K562 (cell line): ENCODE data around the gene TRAPPC8. TPM values are rescaled to one million over a fixed set of nuclear protein-coding genes. Genes with fewer than 3 reads are reported as not detected.
"Not testable (repeated sequence)": the region's sequence is repeated elsewhere in the genome, so short reads cannot be mapped to it uniquely, and the experiment has no call there.

Experiments
- ATAC-seq: fragments of 200-7000 bp; cut with Tn5 transposase; 3 replicates; pipeline ENCODE4 v1.9.1; 2020; ENCODE audit warnings: moderate library complexity
- BruUV-seq: library from RNA; stranded (reverse); fragments of 400-500 nt; replicated peaks from 2 replicates; lab custom pipeline; 2021; lab: Mats Ljungman, UMichigan
- CTCF ChIA-PET: fragments of 300-600 bp; formaldehyde crosslinking; extraction: SDS; loops from one replicate; lab custom pipeline; 2021; ENCODE audit warnings: low intra/inter-chr PET ratio; lab: Yijun Ruan, JAX
- POLR2A ChIA-PET: fragments of 300-600, 350-650 bp; sonication (Branson Sonifier 250); formaldehyde crosslinking; extraction: SDS; loops from one replicate; lab custom pipeline; 2021; ENCODE audit warnings: antibody characterized with exemption, inconsistent platforms; lab: Yijun Ruan, JAX
- DNase-seq, 4 experiments: peaks; one replicate each; pipeline versions ENCODE4 v3.0.0 to v3.0.0-alpha.2; 2011 to 2018; ENCODE audit warnings: low spot score in 3 of 4, mixed read lengths in 3 of 4; ENCODE audit errors: extremely low read depth in 1 of 4
- FAIRE-seq: peaks from 2 replicates; lab custom pipeline; 2011; peaks lifted over from hg19 to GRCh38; lab: Jason Lieb, UNC
- H2AFZ ChIP-seq: 2 replicates; pipeline ENCODE4 v1.6.0; 2011; ENCODE audit warnings: low read depth, low read length, control low read depth, inconsistent platforms
- H3K27ac ChIP-seq: fragments of 200-600 bp; 3 replicates; pipeline ENCODE4 v1.8.0; 2011; ENCODE audit warnings: low read depth, mild to moderate bottlenecking, control low read depth, inconsistent platforms, low read length, moderate library complexity, mixed read lengths; ENCODE audit errors: extremely low read depth
- H3K27me3 ChIP-seq, 2 experiments: fragments of 300-600 bp in 1 of 2; 2 replicates in 1 of 2; 3 replicates in 1 of 2; pipeline versions ENCODE4 v1.6.0 to v1.8.0; 2011; ENCODE audit warnings: inconsistent platforms in 2 of 2, low read length in 2 of 2, mild to moderate bottlenecking in 1 of 2, mixed read lengths in 1 of 2, moderate library complexity in 1 of 2; ENCODE audit not compliant: control insufficient read depth in 2 of 2, insufficient read depth in 2 of 2
- H3K36me3 ChIP-seq: fragments of 300-600 bp; 3 replicates; pipeline ENCODE4 v1.8.0; 2011; ENCODE audit warnings: mild to moderate bottlenecking, low read length, inconsistent platforms; ENCODE audit not compliant: control insufficient read depth, insufficient read depth
- H3K4me1 ChIP-seq, 2 experiments: fragments of 200-600 bp in 1 of 2; replicated peaks in 1 of 2; 2 replicates in 1 of 2; 3 replicates in 1 of 2; pipeline versions ENCODE4 v1.5.1 to v1.8.0; 2011; ENCODE audit warnings: inconsistent platforms in 2 of 2, low read length in 2 of 2, mild to moderate bottlenecking in 1 of 2, mixed read lengths in 1 of 2, moderate library complexity in 1 of 2; ENCODE audit not compliant: control insufficient read depth in 2 of 2, insufficient read depth in 2 of 2
- H3K4me2 ChIP-seq: 2 replicates; pipeline ENCODE4 v1.6.1; 2011; ENCODE audit warnings: low read length, control low read depth, inconsistent platforms, mixed read lengths; ENCODE audit not compliant: insufficient read depth
- H3K4me3 ChIP-seq: fragments of 200-600 bp; sonication (generic), shearing (Covaris generic); 2 replicates; pipeline ENCODE4 v1.5.1; 2016; ENCODE audit warnings: control low read depth, inconsistent platforms
- H3K79me2 ChIP-seq: fragments of 200-600 bp; 3 replicates; pipeline ENCODE4 v1.8.0; 2011; ENCODE audit warnings: low read length, inconsistent platforms; ENCODE audit not compliant: control insufficient read depth, insufficient read depth
- H3K9ac ChIP-seq, 2 experiments: 2 replicates each; pipeline versions ENCODE4 v1.6.0 to v1.6.1; 2011; ENCODE audit warnings: low read depth in 2 of 2, low read length in 2 of 2, control low read depth in 1 of 2, inconsistent platforms in 1 of 2, mild to moderate bottlenecking in 1 of 2, mixed read lengths in 1 of 2; ENCODE audit not compliant: insufficient read depth in 1 of 2
- H3K9me1 ChIP-seq: one replicate; pipeline ENCODE4 v1.6.0; 2011; ENCODE audit warnings: inconsistent platforms, mild to moderate bottlenecking, low read length, moderate library complexity; ENCODE audit not compliant: control insufficient read depth, insufficient read depth
- H3K9me3 ChIP-seq: replicated peaks from 2 replicates; pipeline ENCODE4 v1.5.1; 2011; ENCODE audit warnings: low read depth, low read length, inconsistent platforms; ENCODE audit not compliant: control insufficient read depth, insufficient read depth
- H4K20me1 ChIP-seq: replicated peaks from 2 replicates; pipeline ENCODE4 v1.6.1; 2011; ENCODE audit warnings: low read length, inconsistent platforms, mixed read lengths; ENCODE audit not compliant: control insufficient read depth, insufficient read depth
- ARID1B ChIP-seq: fragments of 450-650 bp; IDR thresholded peaks from 2 replicates; pipeline ENCODE4 v1.6.1; 2016; ENCODE audit warnings: antibody characterized with exemption, mild to moderate bottlenecking, inconsistent platforms
- C11orf30 ChIP-seq: fragments of 450-650 bp; IDR thresholded peaks from 2 replicates; pipeline ENCODE4 v1.6.1; 2016; ENCODE audit warnings: low read depth, mild to moderate bottlenecking
- JUND ChIP-seq, 2 experiments: IDR thresholded peaks; 2 replicates in 1 of 2; 3 replicates in 1 of 2; pipeline ENCODE4 v1.6.1; 2011; ENCODE audit warnings: borderline replicate concordance in 2 of 2, low read depth in 2 of 2, low read length in 2 of 2, improper control_type of control experiment in 1 of 2, missing biosample characterization in 1 of 2, missing genetic modification characterization in 1 of 2, missing genetic modification reagents in 1 of 2
- MAFF ChIP-seq: IDR thresholded peaks from 2 replicates; pipeline ENCODE4 v1.6.1; 2012; ENCODE audit warnings: low read length, improper control_type of control experiment
- MAFG ChIP-seq: fragments of 450-650 bp; conservative IDR thresholded peaks from 2 replicates; pipeline ENCODE4 v1.6.1; 2016; ENCODE audit warnings: missing genetic modification characterization, missing compliant biosample characterization
- NFE2 ChIP-seq: IDR thresholded peaks from 2 replicates; pipeline ENCODE4 v1.6.1; 2014; ENCODE audit warnings: antibody characterized with exemption, low read depth
- NFE2L1 ChIP-seq: fragments of 450-650 bp; IDR thresholded peaks from 2 replicates; pipeline ENCODE4 v1.6.1; 2016; ENCODE audit warnings: missing genetic modification characterization, low read depth, mild to moderate bottlenecking, missing compliant biosample characterization, moderate library complexity, borderline replicate concordance
- ZNF316 ChIP-seq: fragments of 450-650 bp; IDR thresholded peaks from 2 replicates; pipeline ENCODE4 v1.6.1; 2016
- ZNF79 ChIP-seq: fragments of 250-450 bp; sonication (Bioruptor Pico); IDR thresholded peaks from 2 replicates; pipeline ENCODE4 v1.4.0; 2020; ENCODE audit warnings: low read depth, mild to moderate bottlenecking, moderate library complexity
- WGBS: fragments of 100-300 bp; shearing (Covaris generic); methylation state at CpG from one replicate; pipeline ENCODE4 v1.1.6; 2016; ENCODE audit warnings: low coverage, mixed read lengths; ENCODE audit not compliant: insufficient coverage; ENCODE audit errors: missing lambda C conversion rate; 5-methylcytosine and 5-hydroxymethylcytosine counted together
- in situ Hi-C: fragments of 300-500 bp; cut with MboI; formaldehyde crosslinking; loops from 4 replicates; pipeline ENCODE4 v1.15.0; 2018; ENCODE audit warnings: inconsistent platforms, mixed read lengths
- intact Hi-C: fragments of 100-400 bp; cut with micrococcal nuclease; formaldehyde crosslinking; loops from 2 replicates; pipeline ENCODE4 v1.14.2; 2022
- polyA plus RNA-seq, 8 experiments: library from polyadenylated mRNA; depleted of rRNA in 4 of 8; stranded (reverse) in 5 of 8; unstranded in 3 of 8; fragments of >200 nt; fragmentation: Nextera tagmentation in 2 of 8; fragmentation: Illumina TruSeq in 1 of 8; extraction: Ambion mirVana in 2 of 8; extraction: Trizol in 1 of 8; gene quantifications; 2 replicates each; pipeline versions ENCODE4 v1.2.1 to v1.2.3, GENCODE V29; 2011 to 2014; ENCODE audit warnings: inconsistent platforms in 1 of 8, missing spikeins in 1 of 8
- total RNA-seq, 7 experiments: library from RNA; depleted of rRNA in 6 of 7; stranded (reverse); fragments of >200 nt in 6 of 7; fragmentation: Illumina TruSeq in 2 of 7; extraction: Trizol in 2 of 7; gene quantifications; 2 replicates each; pipeline versions ENCODE4 v1.2.1 to v1.2.3, GENCODE V29; 2011 to 2021; ENCODE audit warnings: low replicate concordance in 1 of 7

The TRAPPC8 gene
- total and polyA plus RNA-seq, 9 of the 15 experiments (the other 6 are each of a cell fraction or from before 2014, with no cell fraction given) = 20.1 to 111 (median 35.6) TPM

- H4K20me1 ChIP-seq; CTCF ChIA-PET; FAIRE-seq; H3K9me3 ChIP-seq; H3K4me1 ChIP-seq; ATAC-seq; H3K36me3 ChIP-seq; H3K4me2 ChIP-seq; BruUV-seq; H3K9ac ChIP-seq; H3K79me2 ChIP-seq; intact Hi-C loops; H3K27me3 ChIP-seq; H3K9me1 ChIP-seq; H3K27ac ChIP-seq; H2AFZ ChIP-seq; H3K4me3 ChIP-seq; DNase-seq; TF ChIP-seq JUND (tag; IDR thresholded peaks at IDR 0.05; ENCODE audit: borderline replicate concordance, low read depth, low read length): not testable (repeated sequence)
- 16% methylated on average over 3 of the region's 3 CpGs for WGBS
- TF ChIP-seq NFE2L1 (peak; percentile 75), MAFF (peak; percentile 55; the same call in 1 of the 2 replicates), ARID1B (0 out of 2 replicates have a peak, but pooled peaks have one; percentile 7), JUND (IDR thresholded peaks at IDR 0.05; ENCODE audit: borderline replicate concordance, low read depth, low read length) (0 out of 2 replicates have a peak, but pooled peaks have one; percentile 26), NFE2 (peak; percentile 81), MAFG (tag) (peak; percentile 85), ZNF316 (peak; percentile 55), ZNF79 (CRISPR knock-in tag) (peak; percentile 86), C11orf30 (peak; percentile 69)
- POLR2A ChIA-PET = interaction anchor here (0.6 kb wide), 1 partner anchor 11 kb away, joined by 4 read pairs; the partner anchor contains the start of gene TRAPPC8
- in situ Hi-C loops = loop anchor here (10.0 kb wide), 1 partner anchor 209 kb away; no protein-coding TSS in a partner anchor
Observed at GRCh38 chr18:31953699-31954098, 10.8 kb upstream of the TRAPPC8 start.
